Stimulated activated CD4-positive, alpha-beta T cell treated with anti-CD3 and anti-CD28 coated beads, Interleukin-4, amount 100 ng/mL, for 48 hours (primary cell): Measurements from ENCODE around the gene TAS2R39.
"Not testable (repeated sequence)": the region's sequence is repeated elsewhere in the genome, so short reads cannot be mapped to it uniquely, and the experiment has no call there.

Experiments
- DNase-seq, 2 donors: peaks; one replicate each; pipeline ENCODE4 v3.0.0-alpha.2; 2020; ENCODE audit warnings: low read depth in 2 of 2

Gene TAS2R39

DNA sequence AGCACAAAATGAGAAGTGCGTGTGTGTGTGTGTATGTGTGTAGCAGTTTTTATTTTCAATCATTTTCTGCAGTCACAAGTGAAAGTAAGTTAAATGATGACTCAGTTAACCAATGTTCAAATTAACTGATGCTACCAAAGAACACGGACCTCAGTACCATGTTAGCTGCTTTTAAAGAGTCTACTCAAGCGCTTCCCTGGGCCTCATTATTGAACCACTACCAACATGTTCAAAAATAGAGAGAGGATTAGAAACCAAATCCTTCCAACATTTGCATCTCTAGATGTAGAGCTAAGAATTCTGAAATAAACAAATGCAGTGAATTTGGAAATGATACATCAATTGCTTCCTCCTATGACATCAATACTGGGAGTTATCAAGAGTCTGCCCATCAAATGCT lies at the start of gene TAS2R39:
Gene TAS2R39, plus strand, starts transcription at position 396 of the 400 bp plus-strand sequence. Its CDS starts 0 bp downstream, at position 396.
- no peak for DNase-seq

DNA sequence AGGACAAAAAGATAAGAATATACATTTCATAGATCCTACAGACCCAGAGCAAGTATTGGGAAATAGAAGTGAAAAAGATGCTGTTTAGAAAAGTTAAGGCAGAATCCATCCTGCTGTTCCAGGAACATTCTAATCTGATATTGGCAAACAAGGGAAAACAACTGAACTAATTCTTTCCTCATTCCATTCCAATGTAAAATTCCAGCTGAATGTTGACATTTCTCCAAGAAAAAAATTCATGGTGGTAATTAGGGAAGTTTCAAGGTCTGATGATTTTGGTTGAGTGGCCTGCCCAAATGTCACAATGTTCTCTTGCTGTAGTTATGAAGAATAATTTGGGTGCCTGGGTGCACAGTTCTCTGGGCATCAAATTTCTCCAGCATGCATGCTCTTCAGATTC lies 36.1 kb upstream of the TAS2R39 start:
- DNase-seq = no peak

- DNase-seq = no peak
Observed at GRCh38 chr7:143148050-143148449, 35.2 kb upstream of the TAS2R39 start.

- DNase-seq = no peak
Observed at GRCh38 chr7:143148651-143149050, 34.6 kb upstream of the TAS2R39 start.

- DNase-seq = not testable (repeated sequence)
Observed at GRCh38 chr7:143150696-143151095, 32.5 kb upstream of the TAS2R39 start.

DNA sequence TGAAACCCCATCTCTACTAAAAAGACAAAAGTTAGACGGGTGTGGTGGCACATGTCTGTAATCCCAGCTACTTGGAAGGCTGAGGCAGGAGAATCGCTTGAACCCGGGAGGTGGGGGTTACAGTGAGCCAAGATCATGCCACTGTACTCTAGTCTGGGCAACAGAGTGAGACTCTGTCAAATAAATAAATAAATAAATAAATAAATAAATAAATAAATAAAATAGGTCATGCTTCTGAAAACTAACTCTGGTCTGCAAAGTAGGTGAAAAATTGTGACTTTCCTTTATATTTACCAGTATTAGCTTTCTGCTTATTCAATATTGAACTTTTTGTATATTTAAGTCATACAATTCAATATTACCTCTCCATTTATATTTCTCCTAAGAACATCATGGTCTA lies 24.6 kb upstream of the TAS2R39 start:
- not testable (repeated sequence) for DNase-seq

GRCh38 chr7:143171697-143172096 lies 11.5 kb upstream of the TAS2R39 start:
- no peak for DNase-seq

GRCh38 chr7:143172354-143172753 lies 10.9 kb upstream of the TAS2R39 start:
- no peak for DNase-seq

DNA sequence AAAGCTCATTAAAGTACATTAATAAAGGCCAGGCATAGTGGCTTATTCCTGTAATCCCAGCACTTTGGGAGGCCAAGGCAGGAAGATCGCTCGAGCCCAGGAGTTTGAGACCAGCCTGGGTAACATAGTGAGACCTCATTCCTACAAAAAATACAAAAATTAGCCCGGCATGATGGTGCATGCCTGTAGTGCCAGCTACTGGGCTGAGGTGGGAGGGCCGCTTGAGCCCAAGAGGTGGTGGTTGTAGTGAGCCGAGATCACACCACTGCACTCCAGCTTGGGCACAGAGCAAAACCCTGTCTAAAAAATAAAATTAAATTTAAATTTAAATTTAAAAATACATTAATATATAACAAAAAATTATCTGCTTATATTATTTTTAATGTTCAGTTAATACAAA lies 7.1 kb upstream of the TAS2R39 start:
- no peak for DNase-seq

DNA sequence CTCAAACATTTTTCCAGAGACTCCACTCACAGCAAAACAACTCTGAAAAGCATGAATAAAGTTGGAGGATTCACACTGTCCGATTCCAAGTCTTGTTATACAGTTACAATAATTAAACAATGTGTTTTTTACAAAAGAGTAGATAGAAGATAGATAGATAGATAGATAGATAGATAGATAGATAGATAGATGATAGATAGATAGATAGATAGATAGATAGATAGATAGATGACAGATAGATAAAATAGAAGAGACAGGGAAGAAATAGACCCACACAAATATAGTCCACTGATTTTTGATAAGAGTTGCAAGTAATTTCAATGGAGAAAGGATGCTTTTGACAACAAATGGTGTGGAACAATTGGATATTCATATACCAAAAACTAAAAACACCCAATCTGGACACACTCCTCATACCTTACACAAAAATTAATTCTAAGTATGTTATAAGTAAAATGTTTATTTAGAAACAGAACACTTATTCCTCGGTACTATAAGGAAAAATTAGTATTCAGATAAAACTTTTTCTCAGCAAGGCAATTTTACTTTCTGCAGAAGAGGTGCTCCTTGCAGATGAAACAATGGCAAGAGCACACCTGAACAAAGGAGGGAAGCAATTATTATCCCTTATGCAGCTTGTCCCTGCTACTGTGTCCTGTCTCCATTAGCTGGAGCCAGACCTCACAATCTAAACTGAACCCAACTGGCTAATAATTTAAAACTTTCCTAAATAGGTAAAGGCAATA lies 5.7 kb upstream of the TAS2R39 start:
- DNase-seq = no peak

DNA sequence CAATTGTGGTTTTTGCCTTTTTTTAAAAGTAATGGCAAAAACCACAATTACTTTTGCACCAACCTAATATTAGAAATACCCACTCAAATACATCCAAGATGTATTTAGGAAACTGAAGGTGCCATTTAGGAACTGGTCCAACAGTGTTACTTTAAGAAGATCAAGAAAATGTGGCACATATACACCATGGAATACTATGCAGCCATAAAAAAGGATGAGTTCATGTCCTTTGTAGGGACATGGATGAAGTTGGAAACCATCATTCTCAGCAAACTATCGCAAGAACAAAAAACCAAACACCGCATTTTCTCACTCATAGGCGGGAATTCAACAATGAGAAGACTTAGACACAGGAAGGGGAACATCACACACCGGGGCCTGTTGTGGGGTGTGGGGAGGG lies 2.4 kb upstream of the TAS2R39 start:
- DNase-seq = not testable (repeated sequence)

DNA sequence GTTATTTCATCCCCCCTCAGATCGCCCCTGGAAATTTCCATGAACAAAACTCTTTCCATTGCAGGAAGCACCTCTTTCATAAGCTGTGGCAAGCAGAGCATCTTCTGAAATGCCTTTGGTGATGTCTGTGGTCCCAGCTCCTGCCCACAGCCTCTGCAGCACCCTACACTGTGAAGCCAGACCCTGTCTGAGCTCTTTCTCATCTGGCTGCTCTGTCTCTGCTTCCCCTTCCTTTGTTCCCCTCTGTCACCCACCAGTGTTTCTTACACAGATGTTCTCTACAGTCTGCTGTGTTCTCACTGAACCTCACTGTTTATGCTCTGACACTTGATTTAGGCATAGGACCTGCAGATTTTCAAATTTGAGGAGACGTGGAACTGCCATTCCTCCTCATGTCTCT lies 1.9 kb upstream of the TAS2R39 start:
- DNase-seq = no peak

DNA sequence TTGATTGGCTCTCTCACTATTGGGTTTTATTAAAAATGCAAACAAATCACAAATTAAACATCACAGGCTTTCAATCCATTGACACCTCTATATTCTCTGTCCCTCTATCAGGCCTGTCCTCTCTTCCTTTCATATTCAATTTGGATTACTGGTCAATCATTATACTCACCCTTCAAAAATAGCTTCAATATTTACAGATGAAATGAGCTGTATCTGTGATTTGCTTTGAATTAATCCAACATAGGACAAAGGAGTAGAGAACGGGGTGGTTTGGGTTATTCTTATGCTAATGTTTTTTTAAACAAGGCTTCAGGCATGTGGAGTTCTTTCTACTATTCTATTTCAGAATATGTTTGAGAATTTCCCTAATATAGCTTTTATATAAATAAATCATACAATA lies 2.3 kb downstream of the TAS2R39 start:
- no peak for DNase-seq

- DNase-seq = no peak
Observed at GRCh38 chr7:143188994-143189393, 5.8 kb downstream of the TAS2R39 start.

GRCh38 chr7:143193880-143194279 lies 10.7 kb downstream of the TAS2R39 start:
- DNase-seq = no peak

- DNase-seq = no peak
Observed at GRCh38 chr7:143199040-143199439, 15.8 kb downstream of the TAS2R39 start.

- DNase-seq = no peak
Observed at GRCh38 chr7:143202161-143202560, 18.9 kb downstream of the TAS2R39 start.

DNA sequence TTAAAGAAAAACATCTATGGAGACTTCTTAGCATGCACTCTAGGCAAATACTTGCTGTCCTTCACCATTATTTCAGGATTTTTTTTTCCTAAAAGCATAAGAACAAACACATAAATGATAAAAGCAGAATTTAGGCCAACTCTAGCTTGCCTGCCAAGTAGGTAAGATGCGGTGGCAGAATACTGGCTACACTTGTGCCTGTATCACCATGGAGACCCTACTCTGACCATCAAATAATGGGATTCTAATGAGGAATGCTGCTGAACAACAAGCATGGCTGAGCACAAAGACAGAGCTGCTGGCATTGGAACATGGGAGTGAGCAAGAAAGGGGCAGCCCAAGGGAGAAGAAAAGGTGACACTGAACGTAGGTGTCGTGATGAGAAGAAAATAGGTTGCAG lies 20.2 kb downstream of the TAS2R39 start:
- no peak for DNase-seq

DNA sequence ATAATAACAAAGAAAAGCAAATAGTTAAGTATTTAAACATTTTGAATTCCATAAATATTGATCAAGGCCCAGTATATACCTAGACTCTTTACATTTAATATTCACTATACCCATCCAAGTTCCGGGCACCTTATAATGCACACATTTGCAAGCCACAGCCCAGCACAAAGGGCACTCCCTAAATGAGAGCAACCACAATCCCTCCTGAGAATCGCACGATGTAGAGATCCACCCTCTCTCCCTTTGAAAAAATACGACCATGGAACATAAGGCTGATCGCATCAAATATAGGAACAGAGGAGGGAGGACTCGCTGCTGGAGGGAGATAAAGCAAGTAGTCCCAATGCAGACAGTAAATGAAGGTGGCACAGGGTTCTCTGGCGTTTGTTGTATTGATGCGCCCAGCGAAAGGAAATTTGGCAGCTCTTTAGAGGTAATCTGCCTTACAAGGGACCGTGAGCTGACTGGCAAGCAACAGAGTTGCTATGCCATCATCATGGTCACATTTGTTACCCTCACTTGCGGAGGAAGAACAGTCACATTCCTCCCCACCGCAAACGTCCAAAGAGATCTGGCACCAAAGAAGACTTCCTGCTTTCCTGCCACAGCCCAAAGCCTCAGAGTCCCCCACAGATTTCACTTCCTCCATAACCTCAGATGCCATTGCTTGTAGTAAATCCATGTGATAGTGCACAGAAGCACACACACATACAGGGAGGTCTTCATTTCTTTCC lies 22.5 kb downstream of the TAS2R39 start:
- DNase-seq = no peak

DNA sequence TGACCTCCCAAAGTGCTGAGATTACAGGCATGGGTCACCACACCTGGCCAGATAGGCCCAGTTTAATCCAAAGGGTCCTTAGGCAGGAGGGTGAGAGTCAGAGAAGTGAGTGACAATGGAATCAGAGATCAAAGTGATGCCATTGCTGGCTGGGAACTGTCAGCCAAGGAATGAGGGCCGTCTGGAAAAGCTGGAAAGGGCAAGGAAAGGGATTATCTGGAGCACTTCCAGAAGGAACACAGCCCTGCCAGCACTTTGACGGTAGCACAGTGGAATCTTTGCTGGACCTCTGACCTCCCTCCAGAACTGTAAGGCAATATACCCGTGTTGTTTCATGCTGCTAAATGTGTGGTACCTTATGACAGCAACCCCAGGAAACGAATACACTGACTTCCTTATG lies 27.3 kb downstream of the TAS2R39 start:
- no peak for DNase-seq

GRCh38 chr7:143213478-143213877 lies 30.3 kb downstream of the TAS2R39 start:
- not testable (repeated sequence) for DNase-seq

GRCh38 chr7:143214789-143215679 lies 31.8 kb downstream of the TAS2R39 start:
- peak; percentile 15 to 32 for DNase-seq
